IMR-90 (cell line): ENCODE results near the gene FAM24B. TPM values are rescaled to one million over a fixed set of nuclear protein-coding genes. Genes with fewer than 3 reads are reported as not detected.
"Not testable (repeated sequence)": the region's sequence is repeated elsewhere in the genome, so short reads cannot be mapped to it uniquely, and the experiment has no call there.

Source experiments
- ATAC-seq: fragments of 200-7000 bp; cut with Tn5 transposase; 2 replicates; pipeline ENCODE4 v1.9.1; 2020; ENCODE audit warnings: low read depth, mild to moderate bottlenecking, moderate library complexity
- BruUV-seq: library from RNA; stranded (reverse); fragments of 400-500 nt; replicated peaks from 2 replicates; lab custom pipeline; 2021; lab: Mats Ljungman, UMichigan
- CTCF ChIA-PET: fragments of 300-600 bp; formaldehyde crosslinking; extraction: SDS; loops from one replicate; lab custom pipeline; 2021; ENCODE audit warnings: antibody characterized with exemption; lab: Yijun Ruan, JAX
- POLR2A ChIA-PET: fragments of 300-600 bp; sonication (Branson Sonifier 250); formaldehyde crosslinking; loops from one replicate; lab custom pipeline; 2022; ENCODE audit warnings: antibody characterized with exemption; ENCODE audit not compliant: unreplicated experiment; lab: Charles Lee
- DNase-seq: peaks from one replicate; pipeline ENCODE4 v3.0.0; 2013
- H2AFZ ChIP-seq: replicated peaks from 2 replicates; pipeline ENCODE3; 2013; ENCODE audit warnings: low read length, mild to moderate bottlenecking; ENCODE audit not compliant: poor library complexity
- H2AK5ac ChIP-seq: 2 replicates; pipeline ENCODE4 v1.6.1; 2013; ENCODE audit warnings: low read depth, low read length, inconsistent platforms
- H2AK9ac ChIP-seq: replicated peaks from 2 replicates; pipeline ENCODE3; 2013; ENCODE audit warnings: mild to moderate bottlenecking, low read depth, low read length, moderate library complexity; ENCODE audit not compliant: poor library complexity
- H2BK120ac ChIP-seq: 2 replicates; pipeline ENCODE4 v1.6.1; 2013; ENCODE audit warnings: low read depth, low read length, inconsistent platforms
- H2BK15ac ChIP-seq: 3 replicates; pipeline ENCODE4 v1.6.1; 2013; ENCODE audit warnings: low read depth, low read length, inconsistent platforms
- H2BK20ac ChIP-seq: 2 replicates; pipeline ENCODE4 v1.6.1; 2013; ENCODE audit warnings: low read depth, mild to moderate bottlenecking, inconsistent platforms, low read length, moderate library complexity
- H2BK5ac ChIP-seq: 2 replicates; pipeline ENCODE4 v1.6.1; 2013; ENCODE audit warnings: mild to moderate bottlenecking, low read depth, low read length, inconsistent platforms; ENCODE audit not compliant: poor library complexity, severe bottlenecking
- H3K14ac ChIP-seq: replicated peaks from 2 replicates; pipeline ENCODE4 v1.6.1; 2013; ENCODE audit warnings: low read depth, low read length, inconsistent platforms
- H3K18ac ChIP-seq: 2 replicates; pipeline ENCODE4 v1.6.1; 2013; ENCODE audit warnings: low read depth, low read length, control low read depth
- H3K23ac ChIP-seq: 2 replicates; pipeline ENCODE4 v1.6.1; 2013; ENCODE audit warnings: low read depth, low read length, inconsistent platforms
- H3K27ac ChIP-seq: 2 replicates; pipeline ENCODE4 v1.5.1; 2013; ENCODE audit warnings: mild to moderate bottlenecking, control low read depth, low read length; ENCODE audit not compliant: insufficient read depth
- H3K27me3 ChIP-seq: 2 replicates; pipeline ENCODE4 v1.6.1; 2013; ENCODE audit warnings: low read length; ENCODE audit not compliant: control insufficient read depth, insufficient read depth
- H3K36me3 ChIP-seq: 2 replicates; pipeline ENCODE4 v1.6.1; 2013; ENCODE audit warnings: low read length, mixed read lengths; ENCODE audit not compliant: control insufficient read depth, insufficient read depth
- H3K4ac ChIP-seq: 2 replicates; pipeline ENCODE4 v1.6.1; 2013; ENCODE audit warnings: low read depth, low read length, inconsistent platforms
- H3K4me1 ChIP-seq: 2 replicates; pipeline ENCODE4 v1.6.1; 2013; ENCODE audit warnings: low read length, mixed read lengths; ENCODE audit not compliant: control insufficient read depth, insufficient read depth
- H3K4me2 ChIP-seq: 2 replicates; pipeline ENCODE4 v1.6.1; 2013; ENCODE audit warnings: low read depth, mild to moderate bottlenecking, control low read depth, low read length, moderate library complexity
- H3K4me3 ChIP-seq: 2 replicates; pipeline ENCODE4 v1.5.1; 2013; ENCODE audit warnings: low read depth, mild to moderate bottlenecking, control low read depth, low read length, moderate library complexity; ENCODE audit not compliant: insufficient read depth
- H3K56ac ChIP-seq: 2 replicates; pipeline ENCODE4 v1.6.1; 2013; ENCODE audit warnings: low read length, inconsistent platforms; ENCODE audit not compliant: insufficient read depth; ENCODE audit errors: extremely low read depth
- H3K79me1 ChIP-seq, 2 experiments: 2 replicates each; pipeline ENCODE4 v1.6.1; 2013; ENCODE audit warnings: low read length in 2 of 2, inconsistent platforms in 1 of 2, low read depth in 1 of 2
- H3K9ac ChIP-seq: 2 replicates; pipeline ENCODE4 v1.6.1; 2013; ENCODE audit warnings: low read depth, low read length, control low read depth
- H3K9me1 ChIP-seq: 2 replicates; pipeline ENCODE4 v1.6.1; 2013; ENCODE audit warnings: low read length, inconsistent platforms; ENCODE audit not compliant: insufficient read depth
- H3K9me3 ChIP-seq: 2 replicates; pipeline ENCODE4 v1.6.1; 2013; ENCODE audit warnings: low read length; ENCODE audit not compliant: control insufficient read depth, insufficient read depth
- H4K20me1 ChIP-seq: 2 replicates; pipeline ENCODE4 v1.6.1; 2013; ENCODE audit warnings: low read length, inconsistent platforms; ENCODE audit not compliant: insufficient read depth
- H4K5ac ChIP-seq: 2 replicates; pipeline ENCODE4 v1.6.1; 2013; ENCODE audit warnings: mild to moderate bottlenecking, low read depth, low read length, control low read depth
- H4K8ac ChIP-seq, 2 experiments: 2 replicates each; pipeline ENCODE4 v1.6.1; 2013; ENCODE audit warnings: low read depth in 2 of 2, low read length in 2 of 2, control low read depth in 1 of 2, inconsistent platforms in 1 of 2
- H4K91ac ChIP-seq: 2 replicates; pipeline ENCODE4 v1.6.1; 2013; ENCODE audit warnings: low read depth, low read length, inconsistent platforms; ENCODE audit not compliant: insufficient read depth
- RCOR1 ChIP-seq: IDR thresholded peaks from 2 replicates; pipeline ENCODE4 v1.6.1; 2012; ENCODE audit warnings: mild to moderate bottlenecking, low read length, improper control_type of control experiment; ENCODE audit not compliant: insufficient replicate concordance
- RFX5 ChIP-seq: IDR thresholded peaks from 2 replicates; pipeline ENCODE4 v1.8.0; 2012; ENCODE audit warnings: low read depth, mild to moderate bottlenecking, low read length, moderate library complexity
- WGBS, 2 experiments: methylation state at CpG; one replicate each; pipeline versions ENCODE4 v1.1.5 to v1.1.7; 2013; ENCODE audit warnings: missing lambda C conversion rate in 2 of 2; ENCODE audit not compliant: insufficient read length in 1 of 2; ENCODE audit errors: extremely low coverage in 2 of 2; 5-methylcytosine and 5-hydroxymethylcytosine counted together
- dilution Hi-C: fragments of 300-500 bp; cut with HindIII; formaldehyde crosslinking; loops from one replicate; pipeline ENCODE4 v1.14.3; 2018; ENCODE audit warnings: low sequenced_read_pairs; ENCODE audit not compliant: unreplicated experiment
- in situ Hi-C: fragments of 300-500 bp; cut with MboI; formaldehyde crosslinking; loops from 3 replicates; pipeline ENCODE4 v1.14.3; 2019; ENCODE audit warnings: low sequenced_read_pairs, inconsistent platforms, mixed read lengths
- intact Hi-C: fragments of 100-400 bp; cut with micrococcal nuclease; formaldehyde crosslinking; loops from 2 replicates; pipeline ENCODE4 v1.10.0; 2022
- polyA plus RNA-seq, 3 experiments: library from polyadenylated mRNA; depleted of rRNA; stranded (reverse); fragments of >200 nt; gene quantifications; 2 replicates each; pipeline ENCODE4 v1.2.3, GENCODE V29; 2012; ENCODE audit warnings: low replicate concordance in 1 of 3
- total RNA-seq: library from RNA; depleted of rRNA; stranded (reverse); fragments of >200 nt; gene quantifications from 2 replicates; pipeline ENCODE4 v1.2.3, GENCODE V29; 2012

The FAM24B gene
- total and polyA plus RNA-seq, 2 of the 4 experiments (the other 2 are of a cell fraction) = 1.6 to 4.3 TPM

DNA sequence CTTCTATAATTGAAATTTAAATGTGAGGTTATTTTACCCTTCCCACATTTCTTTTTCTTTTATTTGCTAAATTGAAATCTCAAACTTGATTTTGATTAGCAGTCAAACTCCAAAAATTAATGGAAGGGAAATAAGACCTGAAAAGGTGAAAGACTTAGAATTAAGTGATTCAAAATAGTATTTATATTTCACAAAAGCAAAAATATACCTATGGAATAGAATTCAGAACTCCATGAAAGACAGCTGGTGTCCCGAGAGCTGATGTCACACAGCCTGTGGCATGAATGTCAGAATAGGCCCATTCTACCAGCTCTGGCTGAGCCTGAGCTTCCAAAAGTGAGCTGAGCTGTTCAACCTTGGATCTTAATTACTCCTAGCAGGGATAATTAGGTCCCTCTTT lies 30.9 kb upstream of the FAM24B start, which contains the start of gene FAM24A:
TSS of gene FAM24A (plus strand) at position 301 of the 400 bp plus-strand sequence. CDS start 1,025 bp downstream, outside the sequence.
- H3K4ac ChIP-seq = no peak within 1 kb of the TSS
- TF ChIP-seq RCOR1 = no peak
- no peak for TF ChIP-seq RFX5
- no peak within 1 kb of the TSS for H2AK5ac ChIP-seq
- no peak within 1 kb of the TSS for H3K4me3 ChIP-seq
- in situ Hi-C loops (no loop called here), dilution Hi-C loops (no loop called here), intact Hi-C loops (no loop called here)
- CTCF ChIA-PET = no interaction called here
- H3K18ac ChIP-seq = no peak within 1 kb of the TSS
- H3K79me1 ChIP-seq = no peaks in the 10 kb centered on the region
- H2BK20ac ChIP-seq = no peak within 1 kb of the TSS
- no peaks in the 10 kb centered on the region for H3K9me1 ChIP-seq
- no peaks in the 10 kb centered on the region for H3K27me3 ChIP-seq
- H3K14ac ChIP-seq = no peak within 1 kb of the TSS
- 0 out of 2 replicates have a peak, but pooled peaks cover 3% of the 10 kb centered on the region for H4K20me1 ChIP-seq
- no peak within 1 kb of the TSS for H3K27ac ChIP-seq
- H2BK15ac ChIP-seq = no peak within 1 kb of the TSS
- WGBS, 2 experiments = no CpG with 5 or more reads among the region's 1 CpG
- H3K9ac ChIP-seq = no peak within 1 kb of the TSS
- H4K8ac ChIP-seq = no peak within 1 kb of the TSS
- no peak within 1 kb of the TSS for H2AFZ ChIP-seq
- no peaks in the 10 kb centered on the region for H3K9me3 ChIP-seq
- H3K4me2 ChIP-seq = no peak within 1 kb of the TSS
- BruUV-seq = no TSS peak
- DNase-seq = no peak
- no peak within 1 kb of the TSS for H3K56ac ChIP-seq
- no peak within 1 kb of the TSS for H2BK120ac ChIP-seq
- POLR2A ChIA-PET = no interaction called here
- no peak for ATAC-seq
- no peaks in the 10 kb centered on the region for H3K36me3 ChIP-seq
- no peaks in the 10 kb centered on the region for H3K4me1 ChIP-seq
- H4K5ac ChIP-seq = no peak within 1 kb of the TSS
- no peak within 1 kb of the TSS for H2AK9ac ChIP-seq
- H2BK5ac ChIP-seq = no peak within 1 kb of the TSS
- no peak within 1 kb of the TSS for H3K23ac ChIP-seq
- no peak within 1 kb of the TSS for H4K91ac ChIP-seq

DNA sequence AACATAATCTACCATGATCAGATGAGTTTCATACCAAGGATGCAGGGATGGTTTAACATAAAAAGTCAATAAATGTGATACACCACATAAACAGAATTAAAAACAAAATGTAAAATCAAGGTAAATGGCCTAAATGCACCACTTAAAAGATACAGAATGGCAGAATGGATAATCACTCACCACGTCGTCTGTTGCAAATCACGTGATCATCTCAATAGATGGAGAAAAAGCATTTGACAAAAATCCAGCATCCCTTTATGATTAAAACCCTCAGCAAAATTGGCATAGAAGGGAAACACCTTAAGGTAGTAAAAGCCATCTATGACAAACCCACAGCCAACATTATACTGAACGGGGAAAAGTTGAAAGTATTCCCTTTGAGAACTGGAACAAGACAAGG lies 24.5 kb upstream of the FAM24B start:
- H2AK5ac ChIP-seq, dilution Hi-C loops, BruUV-seq, H4K91ac ChIP-seq, H3K18ac ChIP-seq, H3K4me1 ChIP-seq, H4K5ac ChIP-seq, H2BK15ac ChIP-seq, H3K4me2 ChIP-seq, H3K79me1 ChIP-seq, H3K9me3 ChIP-seq, H2BK120ac ChIP-seq, H3K36me3 ChIP-seq, H2BK20ac ChIP-seq, H3K14ac ChIP-seq, in situ Hi-C loops, H4K8ac ChIP-seq, H3K9me1 ChIP-seq, H3K9ac ChIP-seq, H3K4ac ChIP-seq, H2AFZ ChIP-seq, POLR2A ChIA-PET, intact Hi-C loops, H3K56ac ChIP-seq, H2AK9ac ChIP-seq, H3K27me3 ChIP-seq, H3K4me3 ChIP-seq, H4K20me1 ChIP-seq, H3K23ac ChIP-seq, ATAC-seq, H3K27ac ChIP-seq, H2BK5ac ChIP-seq, CTCF ChIA-PET, DNase-seq: not testable (repeated sequence)
- no CpG with 5 or more reads among the region's 4 CpGs for WGBS, 2 experiments
